Endothelial cell of umbilical vein (primary cell): Measurements from ENCODE around the gene CPLX1.

Source experiments
- EZH2 ChIP-seq: IDR thresholded peaks from 2 replicates; pipeline ENCODE4 v1.6.1; 2012; ENCODE audit warnings: borderline replicate concordance, low read depth, mild to moderate bottlenecking, moderate library complexity, low read length, inconsistent platforms; ENCODE audit not compliant: severe bottlenecking
- GATA2 ChIP-seq: IDR thresholded peaks from 2 replicates; pipeline ENCODE4 v1.7.0; 2011; ENCODE audit warnings: low read depth, mild to moderate bottlenecking, moderate library complexity, mixed read lengths, low read length; ENCODE audit not compliant: insufficient read length, insufficient read depth
- JUN ChIP-seq: IDR thresholded peaks from 2 replicates; pipeline ENCODE4 v1.6.1; 2011; ENCODE audit warnings: borderline replicate concordance, low read depth; ENCODE audit not compliant: insufficient read length, insufficient read depth
- MYC ChIP-seq: IDR thresholded peaks from one replicate; pipeline ENCODE4 v1.6.1; 2011; ENCODE audit warnings: mild to moderate bottlenecking, low read depth, low read length
- POLR2A ChIP-seq: IDR thresholded peaks from 2 replicates; pipeline ENCODE4 v1.6.1; 2012; ENCODE audit warnings: low read depth, mild to moderate bottlenecking, control low read depth, low read length
- POLR2AphosphoS5 ChIP-seq: IDR thresholded peaks from 2 replicates; pipeline ENCODE4 v1.6.1; 2012; ENCODE audit warnings: low read depth, mild to moderate bottlenecking, control low read depth, low read length, moderate library complexity; ENCODE audit not compliant: insufficient read depth
- TF ChIP-seq, protein P1 (sequence below), 2 donors: IDR thresholded peaks; 1 replicate in 1 of 2; 2 replicates in 1 of 2; pipeline ENCODE4 v1.5.1; 2011; ENCODE audit warnings: low read length in 2 of 2, mild to moderate bottlenecking in 2 of 2, moderate library complexity in 2 of 2, control low read depth in 1 of 2, inconsistent platforms in 1 of 2, low read depth in 1 of 2; ENCODE audit not compliant: insufficient read depth in 1 of 2; ENCODE audit errors: extremely low read depth in 1 of 2
- TF ChIP-seq, protein P2 (sequence below): IDR thresholded peaks from 2 replicates; pipeline ENCODE4 v1.6.1; 2011; ENCODE audit not compliant: insufficient read depth, insufficient read length

DNA sequence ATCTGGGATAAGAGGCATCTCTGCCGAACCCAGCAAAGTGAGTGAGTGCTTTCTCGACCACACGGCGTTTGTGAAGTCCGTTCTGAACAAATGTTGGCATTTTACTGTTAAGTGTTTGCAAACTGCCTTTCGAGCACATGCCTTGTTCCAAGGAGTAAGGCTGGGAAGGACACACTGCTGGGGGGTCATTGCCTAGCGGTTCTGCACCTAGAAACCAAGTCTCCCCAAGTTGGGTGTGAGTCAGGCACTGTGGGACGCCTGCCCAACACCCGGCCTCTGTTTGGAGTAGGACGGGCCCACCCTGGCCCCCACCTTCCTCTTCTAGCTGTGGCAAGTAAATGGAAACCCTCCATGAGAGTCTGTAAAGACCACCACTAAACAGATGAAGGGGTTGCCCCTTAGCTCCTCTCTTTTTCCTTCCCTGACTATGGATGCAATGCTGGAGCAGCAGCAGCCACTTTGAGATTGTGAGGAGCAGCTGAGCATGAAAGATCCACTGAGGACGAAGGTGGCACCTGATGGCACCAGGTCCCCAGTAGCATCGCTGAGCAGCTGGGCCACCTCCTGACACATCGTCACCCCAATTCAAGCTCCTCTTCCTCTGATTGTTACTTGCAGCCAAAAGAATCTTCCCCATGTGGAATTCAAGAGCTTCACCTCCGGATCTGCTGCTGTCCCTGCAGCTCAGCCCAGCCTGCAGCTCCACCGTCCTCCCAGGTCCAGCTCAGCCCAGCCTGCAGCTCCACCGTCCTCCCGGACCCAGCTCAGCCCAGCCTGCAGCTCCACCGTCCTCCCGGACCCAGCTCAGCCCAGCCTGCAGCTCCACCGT is 6.3 kb downstream of the CPLX1 start:
- TF ChIP-seq, protein P1, sequence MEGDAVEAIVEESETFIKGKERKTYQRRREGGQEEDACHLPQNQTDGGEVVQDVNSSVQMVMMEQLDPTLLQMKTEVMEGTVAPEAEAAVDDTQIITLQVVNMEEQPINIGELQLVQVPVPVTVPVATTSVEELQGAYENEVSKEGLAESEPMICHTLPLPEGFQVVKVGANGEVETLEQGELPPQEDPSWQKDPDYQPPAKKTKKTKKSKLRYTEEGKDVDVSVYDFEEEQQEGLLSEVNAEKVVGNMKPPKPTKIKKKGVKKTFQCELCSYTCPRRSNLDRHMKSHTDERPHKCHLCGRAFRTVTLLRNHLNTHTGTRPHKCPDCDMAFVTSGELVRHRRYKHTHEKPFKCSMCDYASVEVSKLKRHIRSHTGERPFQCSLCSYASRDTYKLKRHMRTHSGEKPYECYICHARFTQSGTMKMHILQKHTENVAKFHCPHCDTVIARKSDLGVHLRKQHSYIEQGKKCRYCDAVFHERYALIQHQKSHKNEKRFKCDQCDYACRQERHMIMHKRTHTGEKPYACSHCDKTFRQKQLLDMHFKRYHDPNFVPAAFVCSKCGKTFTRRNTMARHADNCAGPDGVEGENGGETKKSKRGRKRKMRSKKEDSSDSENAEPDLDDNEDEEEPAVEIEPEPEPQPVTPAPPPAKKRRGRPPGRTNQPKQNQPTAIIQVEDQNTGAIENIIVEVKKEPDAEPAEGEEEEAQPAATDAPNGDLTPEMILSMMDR (IDR thresholded peaks at IDR 0.05; ENCODE audit: extremely low read depth in 1 of 2, insufficient read depth in 1 of 2, low read depth in 1 of 2, low read length in 2 of 2): no peak
- TF ChIP-seq JUN: no peak
- TF ChIP-seq MYC: no peak
- no peak for TF ChIP-seq POLR2A
- TF ChIP-seq EZH2: no peak
- TF ChIP-seq, protein P2, sequence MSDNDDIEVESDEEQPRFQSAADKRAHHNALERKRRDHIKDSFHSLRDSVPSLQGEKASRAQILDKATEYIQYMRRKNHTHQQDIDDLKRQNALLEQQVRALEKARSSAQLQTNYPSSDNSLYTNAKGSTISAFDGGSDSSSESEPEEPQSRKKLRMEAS: no peak
- TF ChIP-seq POLR2AphosphoS5: no peak
- no peak for TF ChIP-seq GATA2
